WTC11 (cell line): ENCODE data around the gene CPXM2. TPM values are rescaled to one million over a fixed set of nuclear protein-coding genes. Genes with fewer than 3 reads are reported as not detected.

ENCODE experiments used
- ATAC-seq: fragments of 200-7000 bp; cut with Tn5 transposase; 2 replicates; pipeline ENCODE4 v1.10.0; 2021; ENCODE audit warnings: mild to moderate bottlenecking, moderate library complexity
- CTCF ChIA-PET: fragments of 300-600 bp; sonication (Branson Sonifier 250); formaldehyde crosslinking; loops from one replicate; lab custom pipeline; 2021; ENCODE audit warnings: antibody characterized with exemption; lab: Charles Lee
- POLR2A ChIA-PET: fragments of 350-600 bp; sonication (Branson Sonifier 250); formaldehyde crosslinking; loops from one replicate; lab custom pipeline; 2021; ENCODE audit warnings: antibody characterized with exemption; lab: Charles Lee
- DNase-seq: peaks from one replicate; pipeline ENCODE4 v3.0.0; 2021; ENCODE audit warnings: low spot score
- H3K27ac Mint-ChIP-seq: 2 replicates; pipeline ENCODE4 v1.8.0; 2021; ENCODE audit warnings: mixed read lengths
- H3K27me3 Mint-ChIP-seq: 2 replicates; pipeline ENCODE4 v1.8.0; 2021; ENCODE audit warnings: low read depth, mild to moderate bottlenecking, moderate library complexity, mixed read lengths
- H3K36me3 Mint-ChIP-seq: 2 replicates; pipeline ENCODE4 v1.8.0; 2021; ENCODE audit warnings: mixed read lengths
- H3K4me1 Mint-ChIP-seq: 2 replicates; pipeline ENCODE4 v1.8.0; 2022; ENCODE audit warnings: mixed read lengths
- H3K4me3 Mint-ChIP-seq: 2 replicates; pipeline ENCODE4 v1.8.0; 2021; ENCODE audit warnings: mild to moderate bottlenecking, moderate library complexity, mixed read lengths
- H3K9me3 Mint-ChIP-seq: 2 replicates; pipeline ENCODE4 v1.8.0; 2021; ENCODE audit warnings: mixed read lengths
- ARID4B ChIP-seq: sonication (generic); formaldehyde crosslinking; IDR thresholded peaks from 2 replicates; pipeline ENCODE4 v1.8.0; 2023; ENCODE audit warnings: missing genetic modification reagents, mild to moderate bottlenecking, borderline replicate concordance
- ATF1 ChIP-seq: sonication (generic); formaldehyde crosslinking; IDR thresholded peaks from 2 replicates; pipeline ENCODE4 v1.8.1; 2023; ENCODE audit warnings: mild to moderate bottlenecking, moderate library complexity, missing genetic modification reagents
- CBFB ChIP-seq: sonication (generic); formaldehyde crosslinking; IDR thresholded peaks from 2 replicates; pipeline ENCODE4 v1.8.1; 2022; ENCODE audit warnings: mild to moderate bottlenecking, low read depth, missing genetic modification reagents
- CREM ChIP-seq: sonication (generic); formaldehyde crosslinking; IDR thresholded peaks from 2 replicates; pipeline ENCODE4 v1.8.1; 2022; ENCODE audit warnings: mild to moderate bottlenecking, missing genetic modification reagents, moderate library complexity
- ELF4 ChIP-seq: sonication (generic); formaldehyde crosslinking; IDR thresholded peaks from 2 replicates; pipeline ENCODE4 v1.8.1; 2022; ENCODE audit warnings: low read depth, mild to moderate bottlenecking, moderate library complexity, missing genetic modification reagents
- ETV6 ChIP-seq: sonication (generic); formaldehyde crosslinking; IDR thresholded peaks from 2 replicates; pipeline ENCODE4 v1.8.1; 2022; ENCODE audit warnings: mild to moderate bottlenecking, missing genetic modification reagents
- GTF2I ChIP-seq: fragments of 250-450 bp; sonication (Bioruptor Pico); conservative IDR thresholded peaks from 2 replicates; pipeline ENCODE4 v1.4.0; 2021; ENCODE audit warnings: mild to moderate bottlenecking
- PREB ChIP-seq: sonication (generic); formaldehyde crosslinking; IDR thresholded peaks from 2 replicates; pipeline ENCODE4 v1.8.1; 2022; ENCODE audit warnings: mild to moderate bottlenecking, missing genetic modification reagents, moderate library complexity, borderline replicate concordance
- RORB ChIP-seq: fragments of 250-450 bp; sonication (Bioruptor Pico); IDR thresholded peaks from 2 replicates; pipeline ENCODE4 v1.9.0; 2021; ENCODE audit warnings: mild to moderate bottlenecking
- USF2 ChIP-seq: sonication (generic); formaldehyde crosslinking; IDR thresholded peaks from 2 replicates; pipeline ENCODE4 v1.8.1; 2023; ENCODE audit warnings: mild to moderate bottlenecking, missing genetic modification reagents, moderate library complexity
- ZNF138 ChIP-seq: sonication (generic); formaldehyde crosslinking; conservative IDR thresholded peaks from 2 replicates; pipeline ENCODE4 v1.8.1; 2022; ENCODE audit warnings: mild to moderate bottlenecking, moderate library complexity, missing genetic modification reagents
- ZNF396 ChIP-seq: fragments of 250-450 bp; sonication (Bioruptor Pico); IDR thresholded peaks from 2 replicates; pipeline ENCODE4 v1.8.0; 2021; ENCODE audit warnings: mild to moderate bottlenecking, moderate library complexity, borderline replicate concordance
- ZSCAN18 ChIP-seq: fragments of 250-450 bp; sonication (Bioruptor Pico); IDR thresholded peaks from 2 replicates; pipeline ENCODE4 v2.1.2; 2022; ENCODE audit warnings: mild to moderate bottlenecking, moderate library complexity
- total RNA-seq: library from RNA; stranded (reverse); gene quantifications from 3 replicates; pipeline ENCODE4 v1.2.3, GENCODE V29; 2021
- TF ChIP-seq, protein P1 (sequence below): sonication (generic); formaldehyde crosslinking; IDR thresholded peaks from 2 replicates; pipeline ENCODE4 v1.8.1; 2023; ENCODE audit warnings: mild to moderate bottlenecking, missing genetic modification reagents, moderate library complexity
- TF ChIP-seq, protein P2 (sequence below): sonication (generic); formaldehyde crosslinking; IDR thresholded peaks from 2 replicates; pipeline ENCODE4 v1.8.1; 2022; ENCODE audit warnings: low read depth, mild to moderate bottlenecking, moderate library complexity, missing genetic modification reagents, borderline replicate concordance

CPXM2 gene
- total RNA-seq, 1 experiment from 2014 or later: 3.4 TPM

DNA sequence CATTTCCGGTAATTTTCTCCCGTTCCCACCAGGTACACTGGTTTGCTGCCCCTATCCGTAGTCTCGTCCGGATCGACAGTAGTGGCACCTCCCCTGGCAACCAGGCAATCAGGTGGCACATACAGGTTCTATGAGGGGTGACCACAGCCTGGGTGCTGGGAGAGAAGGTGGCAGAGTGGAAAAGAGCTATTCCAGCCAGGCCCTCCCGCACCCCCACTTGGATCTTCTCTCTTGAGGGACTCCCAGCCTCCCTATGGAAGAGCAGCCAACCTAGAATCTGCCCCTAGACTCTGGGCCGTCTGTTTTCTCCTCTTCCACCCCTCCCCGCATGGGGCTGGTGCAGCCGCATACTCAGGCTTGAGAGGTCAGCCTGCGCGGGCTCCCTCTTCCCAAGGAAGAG, 166.9 kb downstream of the CPXM2 start:
- Mint-ChIP-seq H3K9me3 (peaks cover under 1% of the 10 kb centered on the region; the same call in 1 of the 2 replicates), H3K4me1 (peaks cover 15% of the 10 kb centered on the region), H3K27me3 (peaks cover 10% of the 10 kb centered on the region), H3K4me3 (no peak overlapping the region), H3K36me3 (peaks cover under 1% of the 10 kb centered on the region; the same call in 1 of the 2 replicates), H3K27ac (no peak overlapping the region)
- TF ChIP-seq ZNF138 (CRISPR knock-in tag) (no peak), USF2 (CRISPR knock-in tag) (no peak), ATF1 (CRISPR knock-in tag) (no peak), ETV6 (CRISPR knock-in tag) (no peak), ARID4B (no peak), RORB (CRISPR knock-in tag) (no peak), ELF4 (no peak), PREB (CRISPR knock-in tag) (no peak), CREM (no peak), ZNF396 (CRISPR knock-in tag) (no peak), ZSCAN18 (CRISPR knock-in tag) (no peak), GTF2I (CRISPR knock-in tag) (no peak)
- TF ChIP-seq, protein P1, sequence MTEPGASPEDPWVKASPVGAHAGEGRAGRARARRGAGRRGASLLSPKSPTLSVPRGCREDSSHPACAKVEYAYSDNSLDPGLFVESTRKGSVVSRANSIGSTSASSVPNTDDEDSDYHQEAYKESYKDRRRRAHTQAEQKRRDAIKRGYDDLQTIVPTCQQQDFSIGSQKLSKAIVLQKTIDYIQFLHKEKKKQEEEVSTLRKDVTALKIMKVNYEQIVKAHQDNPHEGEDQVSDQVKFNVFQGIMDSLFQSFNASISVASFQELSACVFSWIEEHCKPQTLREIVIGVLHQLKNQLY: no peak
- TF ChIP-seq, protein P2, sequence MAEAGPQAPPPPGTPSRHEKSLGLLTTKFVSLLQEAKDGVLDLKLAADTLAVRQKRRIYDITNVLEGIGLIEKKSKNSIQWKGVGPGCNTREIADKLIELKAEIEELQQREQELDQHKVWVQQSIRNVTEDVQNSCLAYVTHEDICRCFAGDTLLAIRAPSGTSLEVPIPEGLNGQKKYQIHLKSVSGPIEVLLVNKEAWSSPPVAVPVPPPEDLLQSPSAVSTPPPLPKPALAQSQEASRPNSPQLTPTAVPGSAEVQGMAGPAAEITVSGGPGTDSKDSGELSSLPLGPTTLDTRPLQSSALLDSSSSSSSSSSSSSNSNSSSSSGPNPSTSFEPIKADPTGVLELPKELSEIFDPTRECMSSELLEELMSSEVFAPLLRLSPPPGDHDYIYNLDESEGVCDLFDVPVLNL (CRISPR knock-in tag): no peak
- no peak for ATAC-seq
- CTCF ChIA-PET: no interaction called here
- POLR2A ChIA-PET: no interaction called here
- no peak for DNase-seq

- Mint-ChIP-seq H3K27ac (no peak overlapping the region), H3K27me3 (peaks cover 7% of the 10 kb centered on the region), H3K9me3 (peaks cover 16% of the 10 kb centered on the region), H3K4me1 (no peaks in the 10 kb centered on the region), H3K4me3 (no peak overlapping the region), H3K36me3 (peaks cover 5% of the 10 kb centered on the region)
- CTCF ChIA-PET: no interaction called here
- no peak for TF ChIP-seq CBFB
- ATAC-seq (no peak), DNase-seq (no peak)
- POLR2A ChIA-PET: no interaction called here
Measured at GRCh38 chr10:123722351-123722750, 169.3 kb downstream of the CPXM2 start.
